Measurements from ENCODE around the gene NR1H4. TPM values are rescaled to one million over a fixed set of nuclear protein-coding genes. Genes with fewer than 3 reads are reported as not detected.

The NR1H4 gene
- total and polyA plus RNA-seq, 2 of the 13 experiments (the other 11 are each of a cell fraction or from before 2014, with no cell fraction given) = 27.3 to 114 TPM

GRCh38 chr12:100450735-100451134, 22.9 kb upstream of the NR1H4 start:
- H2AFZ ChIP-seq (ENCODE audit: low read length) = no peak overlapping the region
- in situ Hi-C loops (cut with HindIII; ENCODE audit: extremely low pct_ligation_motif_present, low pct_unique_long_range_greater_than_20kb) (no loop called here), intact Hi-C loops (cut with micrococcal nuclease; ENCODE audit: unreplicated experiment) (no loop called here)
- no peaks in the 10 kb centered on the region for H3K9me3 ChIP-seq (ENCODE audit: low read length)
- no TSS peak for BruUV-seq (replicated peaks)
- H3K9ac ChIP-seq (ENCODE audit: insufficient read depth, low read depth, low read length) = no peak overlapping the region
- ATAC-seq (no peak), DNase-seq (ENCODE audit: low spot score) (no peak), FAIRE-seq (no peak)
- H4K20me1 ChIP-seq (ENCODE audit: insufficient read depth, low read length) = no peaks in the 10 kb centered on the region
- no peak overlapping the region for H3K4me2 ChIP-seq (ENCODE audit: low read depth, low read length)
- TF ChIP-seq PTBP1 (IDR thresholded peaks at IDR 0.05; ENCODE audit: low read depth, low read length, poor library complexity, severe bottlenecking) (no peak), ZNF136 (CRISPR knock-in tag; IDR thresholded peaks at IDR 0.05; ENCODE audit: low read depth) (no peak), ZNF30 (CRISPR knock-in tag; IDR thresholded peaks at IDR 0.05) (no peak), MTERF4 (CRISPR knock-in tag; IDR thresholded peaks at IDR 0.05) (no peak), MTA1 (CRISPR knock-in tag; IDR thresholded peaks at IDR 0.05; ENCODE audit: borderline replicate concordance) (no peak), MAFF (IDR thresholded peaks at IDR 0.05; ENCODE audit: low read depth, low read length) (no peak), NCOA5 (CRISPR knock-in tag; IDR thresholded peaks at IDR 0.05) (no peak), NR0B2 (CRISPR knock-in tag; IDR thresholded peaks at IDR 0.05) (no peak), MIXL1 (CRISPR knock-in tag; IDR thresholded peaks at IDR 0.05) (no peak), ZNF83 (CRISPR knock-in tag; IDR thresholded peaks at IDR 0.05; ENCODE audit: borderline replicate concordance) (no peak), E2F5 (CRISPR knock-in tag; conservative IDR thresholded peaks at IDR 0.05) (no peak), DRAP1 (CRISPR knock-in tag; IDR thresholded peaks at IDR 0.05) (no peak), HOMEZ (CRISPR knock-in tag; IDR thresholded peaks at IDR 0.05; ENCODE audit: low read depth) (no peak), CBX5 (CRISPR knock-in tag; IDR thresholded peaks at IDR 0.05; ENCODE audit: borderline replicate concordance) (no peak), ATF7 (IDR thresholded peaks at IDR 0.05) (no peak), ATF7 (CRISPR knock-in tag; IDR thresholded peaks at IDR 0.05) (no peak), SOX13 (IDR thresholded peaks at IDR 0.05) (no peak), SOX13 (CRISPR knock-in tag; conservative IDR thresholded peaks at IDR 0.05 in 1 of 2, IDR thresholded peaks at IDR 0.05 in 1 of 2) (no peak)
- no peaks in the 10 kb centered on the region for H3K79me2 ChIP-seq (ENCODE audit: insufficient read depth, low read length)
- CTCF ChIA-PET (ENCODE audit: low intra/inter-chr PET ratio, low total read pairs) = no interaction called here
- no peaks in the 10 kb centered on the region for H3K27me3 ChIP-seq (ENCODE audit: control insufficient read depth in 1 of 2, insufficient read depth in 2 of 2, low read length in 2 of 2)
- no peak overlapping the region for H3K4me3 ChIP-seq (replicated peaks in 1 of 3; ENCODE audit: insufficient read depth in 1 of 3, low read depth in 2 of 3, low read length in 3 of 3)
- H3K4me1 ChIP-seq (ENCODE audit: insufficient read depth, low read length) = peaks cover 18% of the 10 kb centered on the region
- H3K27ac ChIP-seq (ENCODE audit: extremely low read length, insufficient read depth, low read length) = no peak overlapping the region
- POLR2A ChIA-PET = no interaction called here
- WGBS (ENCODE audit: low lambda C conversion rate) = 84% methylated on average over 3 of the region's 3 CpGs
- no peaks in the 10 kb centered on the region for H3K36me3 ChIP-seq (replicated peaks in 1 of 2; ENCODE audit: control insufficient read depth in 1 of 2, insufficient read depth in 2 of 2, low read length in 2 of 2)
